Transverse colon (tissue), 4 donors: ENCODE results near the gene RUNX1.

Experiments
- CTCF ChIP-seq, 5 experiments: fragments of 200-600 bp in 3 of 5; fragments of 450-650 bp in 2 of 5; sonication (generic) in 3 of 5; IDR thresholded peaks; 1 replicate in 2 of 5; 2 replicates in 3 of 5; pipeline ENCODE4 v1.5.1; 2016 to 2017; ENCODE audit warnings: antibody characterized with exemption in 5 of 5, inconsistent platforms in 3 of 5, mild to moderate bottlenecking in 2 of 5, moderate library complexity in 1 of 5
- POLR2A ChIP-seq: fragments of 450-650 bp; IDR thresholded peaks from one replicate; pipeline ENCODE4 v1.6.1; 2016; ENCODE audit warnings: antibody characterized with exemption, mild to moderate bottlenecking, moderate library complexity
- POLR2AphosphoS5 ChIP-seq, 3 donors: sonication (generic); formaldehyde crosslinking; IDR thresholded peaks; one replicate each; pipeline ENCODE4 v1.6.1; 2016; ENCODE audit warnings: antibody characterized with exemption in 3 of 3

- TF ChIP-seq CTCF (IDR thresholded peaks at IDR 0.05), result no peak
- TF ChIP-seq POLR2A, result no peak
- no peak for TF ChIP-seq POLR2AphosphoS5 (IDR thresholded peaks at IDR 0.05)
These were observed 56.2 kb downstream of the RUNX1 start for GRCh38 chr21:34992736-34993398.
